Neural cell (in vitro differentiated cells): ENCODE results near the gene FTCD. TPM values are rescaled to one million over a fixed set of nuclear protein-coding genes. Genes with fewer than 3 reads are reported as not detected.

Experiments
- H2AFZ ChIP-seq: fragments of 200-600, 300-800 bp; sonication (generic), shearing (Covaris generic); 2 replicates; pipeline ENCODE4 v1.6.0; 2014; ENCODE audit warnings: low read depth, mild to moderate bottlenecking, antibody characterized with exemption, low read length, moderate library complexity
- H3F3A ChIP-seq: fragments of 200-600 bp; shearing (Covaris generic); 2 replicates; pipeline ENCODE4 v1.6.1; 2016; ENCODE audit warnings: mild to moderate bottlenecking, moderate library complexity, mixed read lengths, antibody characterized with exemption, low read length; ENCODE audit not compliant: insufficient read depth, poor library complexity, severe bottlenecking
- H3K27ac ChIP-seq: fragments of 200-600, 300-800 bp; sonication (generic), shearing (Covaris generic); 2 replicates; pipeline ENCODE4 v1.5.1; 2014; ENCODE audit warnings: mild to moderate bottlenecking, low read length, moderate library complexity
- H3K27me3 ChIP-seq: fragments of 300-800, 200-600 bp; sonication (generic), shearing (Covaris generic); 2 replicates; pipeline ENCODE4 v1.6.0; 2014; ENCODE audit warnings: mild to moderate bottlenecking, low read depth, low read length, moderate library complexity; ENCODE audit not compliant: insufficient read depth
- H3K36me3 ChIP-seq: fragments of 300-800, 200-600 bp; sonication (generic), shearing (Covaris generic); 2 replicates; pipeline ENCODE4 v1.5.1; 2014; ENCODE audit warnings: mild to moderate bottlenecking, antibody characterized with exemption, low read length, moderate library complexity; ENCODE audit not compliant: insufficient read depth
- H3K4me2 ChIP-seq: fragments of 300-800, 200-600 bp; sonication (generic), shearing (Covaris generic); 2 replicates; pipeline ENCODE4 v1.6.0; 2014; ENCODE audit warnings: mild to moderate bottlenecking, low read length
- H3K4me3 ChIP-seq: fragments of 300-800, 200-600 bp; sonication (generic), shearing (Covaris generic); 2 replicates; pipeline ENCODE4 v1.5.1; 2014; ENCODE audit warnings: mild to moderate bottlenecking, low read length, moderate library complexity
- H3K79me2 ChIP-seq: fragments of 200-600 bp; shearing (Covaris generic); replicated peaks from 2 replicates; pipeline ENCODE4 v1.6.0; 2014; ENCODE audit warnings: mild to moderate bottlenecking, low read length, moderate library complexity; ENCODE audit not compliant: insufficient read depth
- H3K9ac ChIP-seq: fragments of 300-800, 200-600 bp; sonication (generic), shearing (Covaris generic); 2 replicates; pipeline ENCODE4 v1.6.1; 2016; ENCODE audit warnings: mild to moderate bottlenecking, low read length, mixed read lengths
- H3K9me2 ChIP-seq: fragments of 200-600 bp; shearing (Covaris generic); 2 replicates; pipeline ENCODE4 v1.6.1; 2016; ENCODE audit warnings: mild to moderate bottlenecking, low read length, mixed read lengths; ENCODE audit not compliant: insufficient read depth
- H3K9me3 ChIP-seq: fragments of 200-600, 300-800 bp; sonication (generic), shearing (Covaris generic); 2 replicates; pipeline ENCODE4 v1.6.1; 2016; ENCODE audit warnings: mild to moderate bottlenecking, mixed run types, low read length, moderate library complexity, mixed read lengths
- H4K20me1 ChIP-seq: fragments of 200-600 bp; shearing (Covaris generic); 2 replicates; pipeline ENCODE4 v1.6.1; 2016; ENCODE audit warnings: mild to moderate bottlenecking, mixed run types; ENCODE audit not compliant: insufficient read depth
- EP300 ChIP-seq: fragments of 450-650 bp; conservative IDR thresholded peaks from 2 replicates; pipeline ENCODE4 v1.6.1; 2014; ENCODE audit warnings: antibody characterized with exemption, mild to moderate bottlenecking, moderate library complexity; ENCODE audit not compliant: poor library complexity, severe bottlenecking
- EZH2 ChIP-seq: fragments of 200-600, 300-800 bp; shearing (Covaris generic), sonication (generic); IDR thresholded peaks from 2 replicates; pipeline ENCODE4 v1.6.1; 2014; ENCODE audit warnings: antibody characterized with exemption, low read length, borderline replicate concordance, mild to moderate bottlenecking; ENCODE audit not compliant: insufficient read depth, poor library complexity, severe bottlenecking
- POLR2AphosphoS5 ChIP-seq: IDR thresholded peaks from 2 replicates; pipeline ENCODE4 v1.6.1; 2012
- RAD21 ChIP-seq: fragments of 450-650 bp; conservative IDR thresholded peaks from 2 replicates; pipeline ENCODE4 v1.6.1; 2014; ENCODE audit warnings: antibody characterized with exemption, mild to moderate bottlenecking, moderate library complexity
- SMC3 ChIP-seq: fragments of 450-650 bp; conservative IDR thresholded peaks from 2 replicates; pipeline ENCODE4 v1.6.1; 2014; ENCODE audit warnings: antibody characterized with exemption, mild to moderate bottlenecking, moderate library complexity; ENCODE audit not compliant: poor library complexity
- TAF1 ChIP-seq: IDR thresholded peaks from 2 replicates; pipeline ENCODE4 v1.6.1; 2012; ENCODE audit warnings: low read depth
- polyA plus RNA-seq: library from polyadenylated mRNA; depleted of rRNA; stranded (reverse); fragments of >200 nt; gene quantifications from 2 replicates; pipeline ENCODE4 v1.2.3, GENCODE V29; 2014
- TF ChIP-seq, protein P1 (sequence below): IDR thresholded peaks from 2 replicates; pipeline ENCODE4 v1.6.1; 2012; ENCODE audit warnings: borderline replicate concordance
- TF ChIP-seq, protein P2 (sequence below): fragments of 450-650 bp; IDR thresholded peaks from 2 replicates; pipeline ENCODE4 v1.5.1; 2014; ENCODE audit warnings: antibody characterized with exemption, mild to moderate bottlenecking, moderate library complexity; ENCODE audit not compliant: poor library complexity, severe bottlenecking

Gene FTCD
- polyA plus RNA-seq, 1 donor from 2014 or later: 2.0 TPM

DNA sequence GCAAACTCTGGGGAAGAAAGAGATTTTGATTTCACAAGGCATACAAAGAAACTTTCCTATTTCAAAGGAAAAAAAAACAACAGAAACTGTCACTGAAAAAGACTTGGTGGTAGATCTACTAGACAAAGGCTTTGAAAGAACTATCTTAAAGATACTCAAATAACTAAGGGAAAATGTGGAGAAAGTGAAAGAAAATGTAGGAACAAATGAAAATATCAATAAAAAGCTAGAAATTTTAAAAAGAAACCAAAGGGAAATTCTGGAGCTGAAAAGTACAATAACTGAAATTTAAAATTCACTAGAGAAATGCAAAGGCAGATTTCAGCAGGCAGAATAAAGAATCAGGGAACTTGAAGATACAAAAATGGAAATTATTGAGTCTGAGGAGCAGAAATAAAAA, 51.3 kb downstream of the FTCD start:
- H2AFZ ChIP-seq: no peak overlapping the region
- H3K36me3 ChIP-seq: no peaks in the 10 kb centered on the region
- H3K27me3 ChIP-seq: peaks cover 15% of the 10 kb centered on the region
- H3F3A ChIP-seq: no peaks in the 10 kb centered on the region
- H3K4me3 ChIP-seq: no peak overlapping the region
- no peaks in the 10 kb centered on the region for H3K9me2 ChIP-seq
- H4K20me1 ChIP-seq: no peaks in the 10 kb centered on the region
- H3K79me2 ChIP-seq: no peaks in the 10 kb centered on the region
- TF ChIP-seq, protein P1, sequence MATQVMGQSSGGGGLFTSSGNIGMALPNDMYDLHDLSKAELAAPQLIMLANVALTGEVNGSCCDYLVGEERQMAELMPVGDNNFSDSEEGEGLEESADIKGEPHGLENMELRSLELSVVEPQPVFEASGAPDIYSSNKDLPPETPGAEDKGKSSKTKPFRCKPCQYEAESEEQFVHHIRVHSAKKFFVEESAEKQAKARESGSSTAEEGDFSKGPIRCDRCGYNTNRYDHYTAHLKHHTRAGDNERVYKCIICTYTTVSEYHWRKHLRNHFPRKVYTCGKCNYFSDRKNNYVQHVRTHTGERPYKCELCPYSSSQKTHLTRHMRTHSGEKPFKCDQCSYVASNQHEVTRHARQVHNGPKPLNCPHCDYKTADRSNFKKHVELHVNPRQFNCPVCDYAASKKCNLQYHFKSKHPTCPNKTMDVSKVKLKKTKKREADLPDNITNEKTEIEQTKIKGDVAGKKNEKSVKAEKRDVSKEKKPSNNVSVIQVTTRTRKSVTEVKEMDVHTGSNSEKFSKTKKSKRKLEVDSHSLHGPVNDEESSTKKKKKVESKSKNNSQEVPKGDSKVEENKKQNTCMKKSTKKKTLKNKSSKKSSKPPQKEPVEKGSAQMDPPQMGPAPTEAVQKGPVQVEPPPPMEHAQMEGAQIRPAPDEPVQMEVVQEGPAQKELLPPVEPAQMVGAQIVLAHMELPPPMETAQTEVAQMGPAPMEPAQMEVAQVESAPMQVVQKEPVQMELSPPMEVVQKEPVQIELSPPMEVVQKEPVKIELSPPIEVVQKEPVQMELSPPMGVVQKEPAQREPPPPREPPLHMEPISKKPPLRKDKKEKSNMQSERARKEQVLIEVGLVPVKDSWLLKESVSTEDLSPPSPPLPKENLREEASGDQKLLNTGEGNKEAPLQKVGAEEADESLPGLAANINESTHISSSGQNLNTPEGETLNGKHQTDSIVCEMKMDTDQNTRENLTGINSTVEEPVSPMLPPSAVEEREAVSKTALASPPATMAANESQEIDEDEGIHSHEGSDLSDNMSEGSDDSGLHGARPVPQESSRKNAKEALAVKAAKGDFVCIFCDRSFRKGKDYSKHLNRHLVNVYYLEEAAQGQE: no peak
- TF ChIP-seq, protein P2, sequence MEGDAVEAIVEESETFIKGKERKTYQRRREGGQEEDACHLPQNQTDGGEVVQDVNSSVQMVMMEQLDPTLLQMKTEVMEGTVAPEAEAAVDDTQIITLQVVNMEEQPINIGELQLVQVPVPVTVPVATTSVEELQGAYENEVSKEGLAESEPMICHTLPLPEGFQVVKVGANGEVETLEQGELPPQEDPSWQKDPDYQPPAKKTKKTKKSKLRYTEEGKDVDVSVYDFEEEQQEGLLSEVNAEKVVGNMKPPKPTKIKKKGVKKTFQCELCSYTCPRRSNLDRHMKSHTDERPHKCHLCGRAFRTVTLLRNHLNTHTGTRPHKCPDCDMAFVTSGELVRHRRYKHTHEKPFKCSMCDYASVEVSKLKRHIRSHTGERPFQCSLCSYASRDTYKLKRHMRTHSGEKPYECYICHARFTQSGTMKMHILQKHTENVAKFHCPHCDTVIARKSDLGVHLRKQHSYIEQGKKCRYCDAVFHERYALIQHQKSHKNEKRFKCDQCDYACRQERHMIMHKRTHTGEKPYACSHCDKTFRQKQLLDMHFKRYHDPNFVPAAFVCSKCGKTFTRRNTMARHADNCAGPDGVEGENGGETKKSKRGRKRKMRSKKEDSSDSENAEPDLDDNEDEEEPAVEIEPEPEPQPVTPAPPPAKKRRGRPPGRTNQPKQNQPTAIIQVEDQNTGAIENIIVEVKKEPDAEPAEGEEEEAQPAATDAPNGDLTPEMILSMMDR: no peak
- TF ChIP-seq SMC3: no peak
- H3K27ac ChIP-seq: no peak overlapping the region
- H3K9ac ChIP-seq: no peak overlapping the region
- no peak overlapping the region for H3K4me2 ChIP-seq
- peaks cover 8% of the 10 kb centered on the region for H3K9me3 ChIP-seq

DNA sequence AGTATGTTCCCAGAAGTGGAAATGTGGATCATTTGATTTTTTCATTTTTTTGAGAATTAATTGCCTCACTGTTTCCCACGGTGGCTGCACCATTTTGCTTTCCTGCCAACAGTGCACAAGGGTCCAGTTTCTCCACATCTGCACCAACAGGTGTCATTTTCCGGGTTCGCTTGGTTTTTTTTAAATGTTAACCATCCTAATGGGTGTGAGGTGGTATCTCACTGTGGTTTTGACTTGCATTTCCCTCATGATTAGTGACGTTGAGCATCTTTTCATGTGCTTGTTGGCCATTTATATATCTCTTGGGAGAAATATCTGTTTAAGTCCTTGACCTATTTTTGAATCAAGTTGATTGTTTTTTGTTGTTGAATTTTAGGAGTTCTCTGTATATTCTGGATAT, 54.5 kb downstream of the FTCD start:
- no peak overlapping the region for H3K4me3 ChIP-seq
- H3K9me2 ChIP-seq: no peaks in the 10 kb centered on the region
- peaks cover 37% of the 10 kb centered on the region for H3K27me3 ChIP-seq
- no peaks in the 10 kb centered on the region for H4K20me1 ChIP-seq
- no peak overlapping the region for H3K27ac ChIP-seq
- no peak overlapping the region for H2AFZ ChIP-seq
- no peaks in the 10 kb centered on the region for H3F3A ChIP-seq
- H3K79me2 ChIP-seq: no peaks in the 10 kb centered on the region
- H3K9ac ChIP-seq: no peak overlapping the region
- TF ChIP-seq EP300 (no peak), POLR2AphosphoS5 (no peak), TAF1 (no peak), RAD21 (no peak), SMC3 (no peak), EZH2 (no peak)
- TF ChIP-seq, protein P1: no peak
- TF ChIP-seq, protein P2: no peak
- H3K36me3 ChIP-seq: no peaks in the 10 kb centered on the region
- H3K9me3 ChIP-seq: peaks cover 8% of the 10 kb centered on the region
- no peak overlapping the region for H3K4me2 ChIP-seq
